ENCODE results near the gene PIWIL4.

PIWIL4 gene

DNA sequence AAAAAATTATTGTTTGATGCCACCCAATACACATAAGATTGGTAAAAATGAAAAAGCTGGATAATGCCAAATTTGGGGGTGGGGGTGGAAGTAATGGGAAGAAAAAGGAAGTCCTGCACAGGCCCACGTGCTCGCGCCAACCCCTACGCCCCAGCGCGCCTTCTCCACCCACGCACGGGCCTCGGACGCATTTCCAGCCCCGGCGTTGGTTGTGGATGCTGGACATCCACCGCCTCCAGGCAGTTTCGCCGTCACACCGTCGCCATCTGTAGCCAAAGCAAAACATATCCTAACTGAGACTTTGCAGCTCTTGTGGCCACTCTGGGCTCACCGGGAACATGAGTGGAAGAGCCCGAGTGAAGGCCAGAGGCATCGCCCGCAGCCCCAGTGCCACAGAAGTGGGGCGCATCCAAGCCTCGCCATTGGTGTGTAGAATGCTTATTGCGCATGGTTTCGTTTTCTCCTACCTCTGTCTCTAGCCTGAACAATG, at the start of gene PIWIL4:
PIWIL4 (plus strand) TSS at position 188 of the 490 bp plus-strand sequence; CDS start at position 339, 151 bp downstream.
- no peak for DNase-seq (ENCODE audit: low read depth, low spot score)

DNA sequence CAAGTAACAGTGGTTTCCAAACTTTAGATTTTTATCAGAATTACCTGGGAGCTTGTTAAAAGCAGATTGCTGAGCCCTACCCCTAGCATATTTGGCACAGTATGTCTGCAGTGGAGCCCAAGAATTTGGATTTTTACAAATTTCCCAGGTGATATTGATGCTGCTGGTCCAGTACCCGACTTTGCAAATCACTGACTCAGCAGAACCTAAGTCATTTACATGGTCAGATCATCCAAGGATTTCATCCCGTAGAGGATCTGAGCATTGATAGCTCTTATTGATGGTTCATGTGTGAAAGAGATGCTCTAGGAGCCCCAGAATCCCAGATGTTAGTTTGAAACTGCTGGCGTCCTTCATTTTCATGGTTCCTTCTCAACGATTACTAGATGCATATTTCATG, 48.9 kb upstream of the PIWIL4 start:
- DNase-seq (ENCODE audit: low read depth, low spot score), result no peak

DNA sequence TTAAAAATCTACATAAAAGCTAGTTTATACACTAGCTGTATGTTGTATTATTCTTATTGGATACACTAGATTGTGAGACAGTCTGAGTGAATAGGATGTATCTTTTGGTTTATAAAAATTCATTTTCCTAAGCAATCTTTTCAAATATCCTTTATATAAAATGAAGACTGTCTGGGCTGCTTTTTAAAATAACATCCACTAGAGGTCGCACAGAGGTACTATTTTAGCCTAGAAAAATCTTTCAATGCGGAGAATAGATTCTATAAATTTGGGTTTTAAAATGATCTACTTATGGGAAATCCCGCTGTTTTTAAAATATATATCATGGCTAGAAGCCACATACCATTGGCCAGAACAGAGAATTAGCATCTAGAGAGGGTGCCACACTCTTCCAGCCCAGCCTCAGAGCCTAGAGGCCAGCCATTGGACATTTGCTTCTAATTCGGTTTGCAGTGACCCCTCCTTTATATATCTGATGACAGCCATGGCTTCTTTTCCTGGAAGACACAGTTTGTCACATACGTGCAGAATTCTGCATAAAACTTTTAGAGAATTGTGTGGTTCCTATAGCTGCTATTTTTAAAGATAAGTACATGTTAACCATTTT, 47.6 kb upstream of the PIWIL4 start:
- no peak for DNase-seq (ENCODE audit: low read depth, low spot score)

DNA sequence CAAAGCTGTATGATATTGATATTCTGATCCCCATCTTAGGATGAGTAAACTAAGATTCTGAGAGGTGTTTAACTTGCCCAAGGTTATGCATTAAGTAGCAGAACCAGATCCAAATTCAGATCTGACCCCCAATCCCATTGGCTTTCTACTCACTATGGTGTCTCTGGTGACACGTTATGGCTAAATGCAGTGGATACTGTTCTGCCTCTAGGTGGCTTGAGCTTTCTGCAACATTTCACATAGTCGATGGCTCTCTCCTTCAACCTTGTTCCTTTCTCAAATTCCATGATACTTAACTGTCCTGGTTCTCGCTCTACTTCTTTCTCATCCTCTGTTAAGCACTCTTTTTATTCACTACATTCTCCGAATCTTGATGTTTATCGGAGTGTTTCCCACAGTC, 45.5 kb upstream of the PIWIL4 start:
- no peak for DNase-seq (ENCODE audit: low read depth, low spot score)

DNA sequence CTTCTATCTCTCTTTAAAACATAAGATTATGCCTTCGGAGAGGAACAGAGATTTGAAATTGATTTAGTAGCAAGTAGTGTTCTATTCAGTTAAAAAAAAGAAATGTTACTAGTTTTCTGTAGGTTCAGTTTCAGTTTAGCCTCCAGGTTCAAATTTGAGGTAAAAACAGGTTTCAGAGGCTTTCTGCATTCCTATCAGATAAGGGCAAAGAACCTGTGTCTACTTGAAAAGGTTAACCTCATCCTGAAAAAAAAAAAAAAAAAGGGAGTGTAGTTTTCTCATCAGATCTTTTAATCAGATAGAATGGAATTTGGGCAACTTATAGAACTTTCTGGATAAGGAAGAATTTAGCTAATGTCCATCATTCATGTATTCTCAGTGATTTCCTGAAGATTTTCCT, 42.8 kb upstream of the PIWIL4 start:
- DNase-seq (ENCODE audit: low read depth, low spot score), result no peak

DNA sequence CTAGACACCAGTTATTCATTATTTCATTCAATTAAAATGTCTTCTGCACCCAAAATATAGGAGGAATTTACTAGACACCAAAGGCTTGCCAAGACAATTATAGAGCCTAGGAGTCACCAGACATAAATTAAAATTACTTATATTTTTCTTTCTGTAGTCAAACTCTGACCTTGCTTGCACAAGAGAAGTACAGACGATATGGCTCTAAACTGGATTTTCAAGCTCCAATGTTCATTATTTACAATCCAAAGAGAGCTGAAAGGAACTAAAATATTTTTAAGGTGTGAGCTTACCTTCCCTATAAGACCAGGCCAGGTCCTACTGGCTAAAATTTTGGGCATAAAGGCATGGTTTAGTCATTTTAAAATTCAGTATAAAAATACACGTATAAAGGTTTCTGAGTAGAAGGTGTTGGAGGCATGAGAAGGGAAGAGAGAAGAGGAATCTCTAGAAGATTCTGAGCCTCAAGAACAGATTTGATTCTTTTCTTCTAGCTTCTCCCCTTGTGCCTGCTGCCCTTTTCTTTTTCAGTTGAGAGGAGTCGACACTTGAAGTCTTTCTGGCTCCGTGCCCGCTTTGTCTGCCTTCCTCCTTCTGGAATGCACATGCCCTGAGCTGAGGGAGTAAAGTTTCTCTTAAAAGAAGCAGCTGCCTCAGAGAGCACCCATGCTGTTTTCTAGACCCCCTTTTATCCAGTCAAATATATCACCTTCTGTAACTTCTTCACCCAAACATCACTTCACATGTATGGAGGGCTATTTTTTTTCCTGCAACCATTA, 41.4 kb upstream of the PIWIL4 start:
- DNase-seq (ENCODE audit: low read depth, low spot score), result no peak

DNA sequence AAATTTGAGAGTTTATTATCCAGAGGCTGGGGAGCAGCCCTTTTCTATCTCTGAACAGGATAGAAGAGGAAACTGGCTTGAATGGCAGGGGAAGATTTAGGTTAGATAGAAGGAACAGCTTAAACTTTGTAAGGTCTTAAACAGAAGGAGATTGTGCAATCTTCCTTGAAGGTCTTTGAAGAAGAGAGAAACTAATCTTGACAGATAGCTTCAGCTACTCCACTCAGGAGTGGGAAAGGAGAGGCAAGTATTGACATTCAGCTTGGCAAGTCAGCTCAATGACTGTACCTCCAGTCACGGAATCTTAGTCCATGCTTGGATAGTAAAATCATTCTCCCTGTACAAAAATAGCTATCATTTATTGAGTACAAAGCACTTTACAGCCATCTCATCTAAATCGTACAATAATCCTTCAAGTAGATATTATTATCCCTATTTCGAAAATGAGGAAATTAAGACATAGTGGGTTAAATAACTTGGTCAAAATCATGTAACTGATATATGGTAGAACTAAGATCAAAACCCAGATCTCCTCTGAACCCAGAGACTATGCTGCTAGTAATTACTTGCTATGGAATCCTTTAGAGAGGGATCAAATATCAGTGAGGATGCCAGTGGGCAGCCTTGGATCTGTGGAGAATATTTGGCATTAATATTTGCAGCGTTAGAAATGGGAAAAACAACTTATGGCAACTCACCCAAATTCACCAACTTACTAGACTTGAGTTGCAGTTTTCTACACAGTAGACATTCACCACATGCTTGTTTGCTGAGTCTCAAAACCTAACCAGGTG, 40.3 kb upstream of the PIWIL4 start:
- no peak for DNase-seq (ENCODE audit: low read depth, low spot score)

DNA sequence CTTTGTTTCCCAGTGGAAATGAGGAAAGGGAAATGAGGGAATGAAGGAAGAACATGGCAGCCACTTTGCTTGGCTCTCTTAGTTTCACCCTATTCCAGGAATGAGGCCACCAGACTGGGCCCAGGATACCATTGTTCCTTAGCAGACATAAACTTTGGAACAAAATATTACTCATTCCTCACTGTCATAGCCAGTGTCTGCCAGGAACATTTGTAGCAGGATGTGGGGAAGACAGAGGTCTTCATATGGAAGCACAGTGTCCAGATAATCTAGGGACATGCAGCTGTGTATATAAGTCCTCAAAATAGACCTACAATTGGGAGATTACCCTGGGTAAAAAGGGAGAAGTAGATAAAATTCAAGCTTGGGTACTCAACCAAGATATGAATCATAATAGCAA, 38.6 kb upstream of the PIWIL4 start:
- DNase-seq (ENCODE audit: low read depth, low spot score), result no peak

DNA sequence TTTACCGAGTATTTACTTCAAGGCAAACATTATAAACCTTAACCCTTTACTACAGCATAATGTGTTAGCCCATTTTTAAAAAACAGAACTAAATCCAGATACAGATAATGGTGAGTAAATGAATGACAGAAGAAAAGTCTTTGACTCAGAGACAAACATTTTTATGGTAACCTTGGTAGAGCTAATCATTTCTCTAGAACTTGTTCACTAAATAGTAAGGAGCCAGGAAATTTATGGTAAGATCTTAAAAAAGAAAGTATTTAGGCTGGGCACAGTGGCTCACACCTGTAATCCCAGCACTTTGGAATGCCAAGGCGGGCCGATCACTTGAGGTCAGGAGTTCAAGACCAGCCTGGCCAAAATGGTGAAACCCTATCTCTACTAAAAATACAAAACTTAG, 35.0 kb upstream of the PIWIL4 start:
- DNase-seq (ENCODE audit: low read depth, low spot score), result no peak

DNA sequence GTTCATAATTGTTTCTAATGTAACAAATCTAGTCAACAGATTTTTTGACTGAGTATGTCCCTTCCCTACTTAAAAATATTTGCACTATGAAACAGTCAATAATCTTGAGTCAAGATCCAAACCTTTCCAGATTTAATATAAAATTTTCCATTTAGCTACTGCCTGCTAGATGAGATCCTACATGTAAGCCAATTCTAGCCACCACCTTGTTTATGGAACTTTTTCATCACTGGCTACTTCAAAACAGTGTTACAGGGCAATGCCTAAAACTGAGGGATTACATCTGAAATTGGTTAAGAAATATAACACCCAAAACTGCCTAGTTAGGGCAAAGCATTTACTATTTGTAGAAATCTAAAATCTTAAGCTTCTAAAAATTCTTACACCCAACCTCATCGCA, 34.0 kb upstream of the PIWIL4 start:
- DNase-seq (ENCODE audit: low read depth, low spot score), result no peak

DNA sequence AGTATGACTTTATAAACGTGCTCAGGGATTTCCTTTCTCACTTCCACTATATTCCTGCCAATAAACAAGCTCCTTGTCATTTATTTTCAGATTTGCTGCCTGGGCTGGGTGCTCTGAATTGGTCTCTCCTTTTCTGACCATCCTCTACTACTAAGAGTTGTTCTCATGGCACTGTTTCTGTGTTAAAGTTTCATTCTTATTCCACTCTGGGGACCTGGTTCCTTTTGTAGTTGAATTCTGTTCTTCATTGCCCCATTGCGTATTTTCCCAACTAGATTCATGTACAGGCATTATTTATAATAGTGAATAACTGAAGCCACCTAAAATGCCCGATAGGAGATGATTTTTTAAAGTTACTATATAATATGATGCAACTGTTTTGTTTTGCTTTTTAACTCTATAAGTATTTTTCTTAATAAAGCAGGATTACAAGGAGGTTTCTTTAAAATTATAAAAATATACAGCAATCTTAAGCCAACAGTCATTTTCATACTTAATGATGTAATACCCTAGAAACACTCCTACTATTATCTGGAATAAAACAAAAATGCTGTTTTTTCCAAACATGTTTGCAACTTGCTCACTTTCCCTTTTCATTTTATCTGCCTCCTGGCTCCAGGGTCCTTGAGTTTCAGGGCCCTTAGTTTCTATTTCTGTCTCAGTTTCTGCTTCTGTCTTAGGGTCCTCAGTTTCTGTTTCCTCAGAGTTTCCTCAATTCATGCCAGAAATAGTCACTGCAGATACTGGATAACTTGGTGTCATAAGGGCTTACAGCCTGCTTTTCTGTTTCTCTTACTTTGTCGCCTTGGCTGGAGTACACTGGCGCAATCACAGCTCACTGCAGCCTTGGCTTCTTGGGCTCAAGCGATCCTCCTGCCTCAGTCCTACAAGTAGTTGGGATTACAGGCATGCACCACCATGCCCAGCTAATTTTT, 33.2 kb upstream of the PIWIL4 start:
- no peak for DNase-seq (ENCODE audit: low read depth, low spot score)

DNA sequence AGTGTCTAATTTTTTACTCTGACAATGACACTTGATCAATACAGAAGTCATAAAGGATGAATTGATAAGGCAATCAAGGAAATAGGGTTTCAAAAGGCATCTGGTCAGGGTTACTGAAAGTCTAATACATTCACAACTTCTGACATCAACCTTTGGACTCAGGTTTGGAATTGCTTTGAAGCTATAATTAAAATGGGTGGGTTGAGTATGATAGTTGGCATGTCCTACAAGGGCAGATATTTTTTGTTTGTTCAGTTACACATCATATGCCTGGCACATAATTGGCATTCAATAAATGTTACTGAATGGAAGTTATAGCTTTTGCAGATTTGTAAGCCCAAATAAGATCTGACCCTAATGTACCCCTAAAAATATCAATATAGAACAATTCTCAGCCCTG, 30.8 kb upstream of the PIWIL4 start:
- DNase-seq (ENCODE audit: low read depth, low spot score), result no peak

DNA sequence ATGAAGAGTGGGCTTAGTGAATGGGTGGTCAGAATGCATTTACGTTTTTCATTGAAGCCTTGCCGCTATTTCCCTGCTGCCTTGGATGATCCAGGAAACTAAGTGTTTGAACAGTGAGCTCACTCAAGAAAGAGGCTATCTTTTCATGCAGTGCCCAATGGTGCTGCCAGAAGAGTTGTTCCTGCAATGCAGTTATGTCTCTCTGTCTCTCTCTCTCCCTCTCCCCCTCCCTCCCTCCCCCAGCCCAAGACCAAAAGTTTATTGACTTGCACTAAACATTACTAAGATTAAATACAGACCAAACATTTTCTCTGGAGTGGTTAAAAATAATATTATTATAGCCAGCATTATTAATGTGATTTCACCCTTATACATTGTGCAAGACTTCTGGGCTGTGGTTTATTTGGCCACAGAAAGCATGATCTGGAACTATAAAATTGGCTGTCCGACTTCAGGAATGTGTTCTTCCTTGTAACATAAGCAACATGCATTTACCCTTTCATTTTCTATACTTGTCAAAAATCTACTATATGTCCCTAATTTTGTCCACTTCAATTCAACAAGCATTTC, 30.1 kb upstream of the PIWIL4 start:
- DNase-seq (ENCODE audit: low read depth, low spot score), result no peak

DNA sequence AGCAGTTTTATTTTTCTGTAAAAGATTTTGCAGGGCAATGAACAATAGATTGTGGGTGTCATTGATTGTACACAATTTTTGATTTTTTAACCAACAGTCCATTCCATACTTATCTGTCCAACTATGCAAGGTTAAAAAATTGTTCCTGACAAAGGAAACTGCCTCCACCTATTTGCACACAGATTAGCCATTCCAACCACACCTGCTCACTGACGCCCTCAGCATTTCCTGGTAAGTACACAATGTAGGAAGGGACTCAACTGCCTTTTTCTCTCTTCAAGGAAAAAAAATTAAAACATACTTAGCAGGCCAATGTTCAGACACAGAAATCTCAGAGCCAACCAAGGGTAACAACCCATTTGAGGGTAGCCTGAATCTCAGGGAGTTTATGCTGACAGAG, 27.7 kb upstream of the PIWIL4 start:
- no peak for DNase-seq (ENCODE audit: low read depth, low spot score)

DNA sequence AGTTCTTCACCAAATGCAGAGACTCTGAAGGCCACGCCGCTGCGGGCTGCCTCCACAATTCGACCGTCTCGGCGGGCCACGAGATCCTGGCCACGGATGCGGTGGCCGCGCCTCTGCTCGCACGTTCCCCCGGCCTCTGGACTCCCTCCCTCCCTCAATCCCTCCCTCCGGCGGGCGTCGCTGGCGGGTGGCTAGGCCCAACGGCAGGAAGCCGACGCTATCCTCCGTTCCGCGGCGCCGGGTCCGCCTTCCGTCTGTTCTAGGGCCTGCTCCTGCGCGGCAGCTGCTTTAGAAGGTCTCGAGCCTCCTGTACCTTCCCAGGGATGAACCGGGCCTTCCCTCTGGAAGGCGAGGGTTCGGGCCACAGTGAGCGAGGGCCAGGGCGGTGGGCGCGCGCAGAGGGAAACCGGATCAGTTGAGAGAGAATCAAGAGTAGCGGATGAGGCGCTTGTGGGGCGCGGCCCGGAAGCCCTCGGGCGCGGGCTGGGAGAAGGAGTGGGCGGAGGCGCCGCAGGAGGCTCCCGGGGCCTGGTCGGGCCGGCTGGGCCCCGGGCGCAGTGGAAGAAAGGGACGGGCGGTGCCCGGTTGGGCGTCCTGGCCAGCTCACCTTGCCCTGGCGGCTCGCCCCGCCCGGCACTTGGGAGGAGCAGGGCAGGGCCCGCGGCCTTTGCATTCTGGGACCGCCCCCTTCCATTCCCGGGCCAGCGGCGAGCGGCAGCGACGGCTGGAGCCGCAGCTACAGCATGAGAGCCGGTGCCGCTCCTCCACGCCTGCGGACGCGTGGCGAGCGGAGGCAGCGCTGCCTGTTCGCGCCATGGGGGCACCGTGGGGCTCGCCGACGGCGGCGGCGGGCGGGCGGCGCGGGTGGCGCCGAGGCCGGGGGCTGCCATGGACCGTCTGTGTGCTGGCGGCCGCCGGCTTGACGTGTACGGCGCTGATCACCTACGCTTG, 23.2 kb upstream of the PIWIL4 start, which contains the start of gene FUT4:
FUT4 (plus strand) TSS at position 227 of the 951 bp plus-strand sequence; CDS start at position 440, 213 bp downstream.
- DNase-seq (ENCODE audit: low read depth, low spot score), result no peak

DNA sequence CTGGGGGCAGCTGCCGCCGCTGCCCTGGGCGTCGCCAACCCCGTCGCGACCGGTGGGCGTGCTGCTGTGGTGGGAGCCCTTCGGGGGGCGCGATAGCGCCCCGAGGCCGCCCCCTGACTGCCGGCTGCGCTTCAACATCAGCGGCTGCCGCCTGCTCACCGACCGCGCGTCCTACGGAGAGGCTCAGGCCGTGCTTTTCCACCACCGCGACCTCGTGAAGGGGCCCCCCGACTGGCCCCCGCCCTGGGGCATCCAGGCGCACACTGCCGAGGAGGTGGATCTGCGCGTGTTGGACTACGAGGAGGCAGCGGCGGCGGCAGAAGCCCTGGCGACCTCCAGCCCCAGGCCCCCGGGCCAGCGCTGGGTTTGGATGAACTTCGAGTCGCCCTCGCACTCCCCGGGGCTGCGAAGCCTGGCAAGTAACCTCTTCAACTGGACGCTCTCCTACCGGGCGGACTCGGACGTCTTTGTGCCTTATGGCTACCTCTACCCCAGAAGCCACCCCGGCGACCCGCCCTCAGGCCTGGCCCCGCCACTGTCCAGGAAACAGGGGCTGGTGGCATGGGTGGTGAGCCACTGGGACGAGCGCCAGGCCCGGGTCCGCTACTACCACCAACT, 22.4 kb upstream of the PIWIL4 start:
- no peak for DNase-seq (ENCODE audit: low read depth, low spot score)

DNA sequence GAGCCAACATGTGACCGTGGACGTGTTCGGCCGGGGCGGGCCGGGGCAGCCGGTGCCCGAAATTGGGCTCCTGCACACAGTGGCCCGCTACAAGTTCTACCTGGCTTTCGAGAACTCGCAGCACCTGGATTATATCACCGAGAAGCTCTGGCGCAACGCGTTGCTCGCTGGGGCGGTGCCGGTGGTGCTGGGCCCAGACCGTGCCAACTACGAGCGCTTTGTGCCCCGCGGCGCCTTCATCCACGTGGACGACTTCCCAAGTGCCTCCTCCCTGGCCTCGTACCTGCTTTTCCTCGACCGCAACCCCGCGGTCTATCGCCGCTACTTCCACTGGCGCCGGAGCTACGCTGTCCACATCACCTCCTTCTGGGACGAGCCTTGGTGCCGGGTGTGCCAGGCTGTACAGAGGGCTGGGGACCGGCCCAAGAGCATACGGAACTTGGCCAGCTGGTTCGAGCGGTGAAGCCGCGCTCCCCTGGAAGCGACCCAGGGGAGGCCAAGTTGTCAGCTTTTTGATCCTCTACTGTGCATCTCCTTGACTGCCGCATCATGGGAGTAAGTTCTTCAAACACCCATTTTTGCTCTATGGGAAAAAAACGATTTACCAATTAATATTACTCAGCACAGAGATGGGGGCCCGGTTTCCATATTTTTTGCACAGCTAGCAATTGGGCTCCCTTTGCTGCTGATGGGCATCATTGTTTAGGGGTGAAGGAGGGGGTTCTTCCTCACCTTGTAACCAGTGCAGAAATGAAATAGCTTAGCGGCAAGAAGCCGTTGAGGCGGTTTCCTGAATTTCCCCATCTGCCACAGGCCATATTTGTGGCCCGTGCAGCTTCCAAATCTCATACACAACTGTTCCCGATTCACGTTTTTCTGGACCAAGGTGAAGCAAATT, 21.7 kb upstream of the PIWIL4 start:
- DNase-seq (ENCODE audit: low read depth, low spot score), result no peak

DNA sequence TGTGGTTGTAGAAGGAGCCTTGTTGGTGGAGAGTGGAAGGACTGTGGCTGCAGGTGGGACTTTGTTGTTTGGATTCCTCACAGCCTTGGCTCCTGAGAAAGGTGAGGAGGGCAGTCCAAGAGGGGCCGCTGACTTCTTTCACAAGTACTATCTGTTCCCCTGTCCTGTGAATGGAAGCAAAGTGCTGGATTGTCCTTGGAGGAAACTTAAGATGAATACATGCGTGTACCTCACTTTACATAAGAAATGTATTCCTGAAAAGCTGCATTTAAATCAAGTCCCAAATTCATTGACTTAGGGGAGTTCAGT, 21.1 kb upstream of the PIWIL4 start:
- no peak for DNase-seq (ENCODE audit: low read depth, low spot score)
